Globus pallidus (tissue), 1 donor: ENCODE results near the gene PTPRT.

Experiments
- DNase-seq: peaks from one replicate; pipeline ENCODE4 v3.0.0-alpha.2; 2015; ENCODE audit warnings: low spot score

The PTPRT gene

DNA sequence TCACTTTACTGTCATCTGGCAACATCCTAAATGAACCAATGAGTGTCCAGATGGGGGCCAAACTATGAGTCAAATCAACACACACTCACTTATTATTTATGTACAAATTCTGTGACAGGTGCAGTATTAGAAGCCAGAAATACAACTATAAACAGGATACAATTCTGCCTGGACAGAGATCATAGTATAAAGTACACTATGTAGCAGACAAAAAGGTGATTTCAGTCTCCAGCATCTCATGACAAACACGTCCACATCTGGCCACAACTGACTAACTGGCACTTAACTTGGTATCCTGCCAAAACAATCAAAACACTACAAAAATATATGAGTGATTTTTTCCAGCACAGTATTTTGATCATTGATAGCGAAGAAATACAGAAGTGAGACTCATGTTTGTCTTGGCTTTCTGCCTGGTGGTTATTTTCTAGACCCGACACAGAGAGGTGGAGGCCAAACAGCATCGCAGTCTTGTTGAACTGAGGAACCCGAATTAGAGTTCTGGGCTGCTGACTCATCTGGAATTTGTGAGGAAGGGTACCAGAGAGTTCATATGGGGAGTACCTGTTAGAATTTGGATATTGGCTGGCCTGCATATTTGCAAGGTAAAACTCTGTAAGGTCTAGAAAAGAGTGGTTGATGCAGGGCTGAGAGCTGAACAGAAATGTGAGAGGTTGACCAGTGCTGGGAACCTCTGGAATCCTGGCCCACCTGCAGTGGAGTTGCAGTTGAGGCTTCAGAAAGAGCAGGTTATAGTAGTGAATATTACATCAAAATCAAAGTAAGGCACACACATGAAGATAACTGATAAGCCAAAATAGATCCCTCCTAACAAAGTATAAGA, 475.2 kb downstream of the PTPRT start:
- DNase-seq = no peak

DNA sequence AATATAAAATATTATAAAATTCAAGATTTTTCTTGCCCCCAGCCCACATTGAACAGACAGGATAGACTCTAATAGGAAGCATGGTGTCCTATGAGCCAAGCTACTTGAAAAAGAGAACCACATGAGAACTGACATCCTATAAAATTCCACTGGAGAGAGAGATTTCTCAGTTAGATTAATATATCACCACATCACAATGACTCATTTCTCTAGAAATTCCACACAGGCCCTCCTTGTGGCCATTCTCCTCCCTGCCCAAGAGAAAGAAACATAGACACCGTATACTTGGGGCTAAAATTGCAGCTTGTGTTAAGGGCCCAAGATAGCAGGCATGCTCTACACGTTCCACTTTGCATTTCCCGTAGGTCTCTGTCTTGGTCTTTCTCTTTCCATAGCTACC, 481.4 kb downstream of the PTPRT start:
- DNase-seq = no peak

DNA sequence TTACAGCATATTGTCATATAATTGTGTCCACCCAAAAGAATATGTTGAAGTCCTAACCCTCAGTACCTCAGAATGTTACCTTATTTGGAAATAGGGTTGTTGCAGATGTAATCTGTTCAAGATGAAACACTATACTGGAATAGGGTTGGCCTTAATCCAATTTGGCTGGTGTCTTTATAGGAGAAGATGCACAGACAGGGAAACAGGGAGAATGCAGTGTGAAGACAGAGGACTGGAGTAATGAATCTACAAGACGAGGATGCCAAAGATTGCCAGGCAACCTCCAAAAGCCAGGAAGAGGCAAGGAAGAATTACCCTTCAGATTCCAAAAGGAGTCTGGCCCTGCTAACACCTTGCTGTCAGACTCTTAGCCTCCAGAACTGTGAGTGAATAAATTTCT, 482.9 kb downstream of the PTPRT start:
- DNase-seq = no peak

DNA sequence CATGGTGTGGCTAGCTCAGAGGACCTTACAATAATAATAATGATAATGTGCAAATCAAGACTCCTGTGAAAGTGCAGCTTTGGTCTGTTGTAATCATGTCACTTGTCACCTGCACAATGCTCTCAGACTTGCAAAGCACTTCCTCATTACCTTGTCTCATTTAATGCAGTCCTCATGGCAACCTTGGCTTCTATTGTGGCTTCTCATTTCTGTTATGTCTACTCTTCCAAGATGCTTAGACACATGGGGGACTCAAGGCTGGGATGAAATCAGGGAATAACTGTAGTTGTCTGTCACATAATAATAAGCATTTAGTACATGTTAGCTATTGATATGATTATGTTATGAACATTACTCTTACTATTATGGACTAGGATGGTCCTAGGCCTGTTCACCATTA, 484.2 kb downstream of the PTPRT start:
- DNase-seq = no peak

DNA sequence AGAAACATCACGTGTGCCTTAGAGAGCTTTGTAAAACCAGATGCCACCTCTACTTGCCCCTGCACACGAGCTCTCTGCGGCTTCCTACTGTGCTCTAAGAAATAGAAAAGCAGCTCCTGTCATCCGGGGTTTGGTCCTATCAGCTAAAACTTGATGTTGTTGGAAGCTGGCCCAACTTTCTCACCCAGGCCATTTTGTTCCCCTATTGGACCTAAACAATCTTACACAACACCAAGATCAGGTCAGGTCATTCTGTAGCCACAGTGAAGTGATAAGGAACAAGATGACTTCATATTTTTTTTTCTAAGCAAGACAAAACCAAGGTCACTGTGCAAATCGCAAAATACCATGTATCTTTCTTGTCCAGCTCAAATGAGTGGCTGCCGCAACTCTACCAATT, 486.0 kb downstream of the PTPRT start:
- DNase-seq = no peak

DNA sequence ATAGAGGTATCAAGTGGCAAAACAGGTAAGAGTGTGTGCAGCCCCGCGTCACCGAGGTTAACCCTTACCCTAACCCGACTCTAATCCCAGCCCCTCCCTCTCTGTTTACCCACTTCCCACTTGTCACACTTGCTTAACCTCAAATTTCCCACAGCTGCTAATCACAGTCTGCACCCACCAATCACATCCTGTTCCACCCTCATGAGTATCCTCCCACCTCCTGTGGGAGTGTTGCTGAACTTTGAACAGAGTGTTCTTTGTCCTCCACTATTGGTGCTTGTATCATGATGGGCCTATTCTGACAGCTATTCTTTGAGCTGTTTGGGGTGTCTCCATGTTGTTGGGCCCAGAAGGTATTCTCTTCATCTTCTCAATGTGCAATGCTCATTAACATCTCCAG, 487.8 kb downstream of the PTPRT start:
- DNase-seq = peak; percentile 24

DNA sequence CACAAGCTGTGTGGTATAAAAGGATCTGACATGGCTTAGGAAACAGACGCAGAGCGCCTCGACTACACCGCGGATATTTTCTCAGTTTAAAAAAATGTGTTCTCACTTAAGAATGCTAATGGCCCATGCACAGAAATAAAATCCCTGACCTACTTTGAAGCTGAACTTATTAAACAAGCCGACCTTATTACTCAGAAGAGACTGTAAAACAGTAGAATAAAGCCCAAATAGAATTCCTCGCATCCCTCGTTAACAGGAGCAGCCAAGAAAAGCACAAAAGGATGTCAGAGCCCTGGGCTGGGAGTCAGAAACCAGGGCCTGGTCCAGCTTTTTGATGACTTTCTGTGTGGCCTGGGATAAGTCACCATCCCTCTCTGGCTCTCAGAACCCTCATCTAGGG, 489.3 kb downstream of the PTPRT start:
- no peak for DNase-seq

DNA sequence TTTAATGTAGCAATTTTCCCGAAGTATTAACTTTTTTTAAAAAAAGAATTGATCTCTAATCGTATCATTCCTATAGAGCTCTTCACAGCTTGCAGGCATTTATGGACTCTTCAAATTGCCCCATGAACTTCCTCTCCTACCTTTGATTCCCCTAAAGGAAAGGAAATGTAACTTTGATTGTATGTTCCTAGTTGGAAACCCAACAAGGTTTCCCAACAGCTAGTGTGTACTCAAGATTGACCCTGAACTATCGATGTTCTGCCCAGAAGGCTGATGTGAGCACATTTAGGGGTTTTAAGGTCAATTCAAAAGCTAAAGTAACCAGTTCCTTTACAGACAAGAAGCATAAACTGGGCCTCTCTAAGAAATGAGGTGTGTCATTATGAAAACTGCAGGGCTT, 491.7 kb downstream of the PTPRT start:
- no peak for DNase-seq

DNA sequence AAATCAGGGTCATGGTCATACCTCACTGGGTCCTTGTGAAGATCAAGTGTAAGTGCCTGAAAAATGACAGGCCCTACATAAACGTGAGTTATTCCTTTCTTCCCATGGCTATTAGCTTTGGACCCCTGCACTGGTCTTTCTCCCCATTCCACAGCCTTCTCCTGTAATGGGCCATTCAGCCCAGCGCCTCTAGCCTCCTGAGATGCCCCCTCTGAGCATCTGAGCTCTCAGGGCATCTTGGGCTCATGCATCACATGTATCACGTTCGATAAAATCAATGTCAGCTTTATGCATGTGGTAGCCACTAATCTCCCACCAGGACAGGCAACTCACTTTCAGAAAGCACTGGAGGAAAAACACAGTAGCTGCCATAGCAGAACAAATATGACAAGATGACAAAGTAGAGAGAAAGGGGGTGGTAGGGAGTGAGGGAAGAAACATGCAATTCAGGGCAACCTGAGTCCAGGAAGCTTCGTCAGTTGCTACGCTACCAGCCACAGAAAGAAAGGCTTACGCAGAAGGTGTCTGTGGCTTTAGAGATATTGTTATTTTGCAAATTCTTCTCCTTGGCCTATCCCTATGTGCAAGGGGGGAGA, 498.8 kb downstream of the PTPRT start:
- no peak for DNase-seq

DNA sequence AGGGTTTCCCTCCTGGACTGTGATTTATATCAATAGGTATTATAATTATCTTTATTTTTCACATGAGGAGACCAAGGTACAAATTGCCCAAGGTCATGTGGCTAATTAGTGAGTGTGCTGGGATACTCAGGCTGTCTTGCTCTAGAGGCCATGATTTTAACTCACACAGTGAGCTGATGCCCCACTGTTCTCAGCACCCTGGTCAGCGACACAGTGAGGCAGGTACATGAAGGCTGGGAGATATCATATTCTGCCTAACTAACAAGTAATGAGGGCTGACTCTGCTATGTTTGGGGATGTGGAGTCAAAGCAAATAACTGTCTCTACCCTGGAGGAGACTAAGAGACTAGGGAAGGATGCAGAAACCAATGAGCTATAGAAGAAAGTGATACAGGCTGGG, 501.1 kb downstream of the PTPRT start:
- DNase-seq = no peak

DNA sequence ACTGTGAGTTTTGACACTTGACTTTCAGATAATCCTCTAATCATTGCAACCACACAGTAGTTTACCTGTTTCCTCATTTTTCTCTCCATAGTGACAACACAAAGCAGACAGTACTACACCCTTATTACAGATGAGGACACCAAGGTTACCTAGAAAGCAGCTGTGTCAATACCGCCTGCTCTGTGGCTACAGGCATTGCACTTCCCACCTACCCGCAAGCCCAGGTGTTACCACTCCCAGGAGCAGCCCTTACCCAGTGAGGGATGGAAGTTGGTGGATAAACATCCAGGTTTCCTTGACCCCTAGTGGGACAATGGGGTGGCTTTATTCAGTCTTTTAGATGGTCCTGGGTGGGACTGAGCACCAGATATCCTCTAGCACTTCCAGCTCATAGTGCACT, 503.6 kb downstream of the PTPRT start:
- no peak for DNase-seq

DNA sequence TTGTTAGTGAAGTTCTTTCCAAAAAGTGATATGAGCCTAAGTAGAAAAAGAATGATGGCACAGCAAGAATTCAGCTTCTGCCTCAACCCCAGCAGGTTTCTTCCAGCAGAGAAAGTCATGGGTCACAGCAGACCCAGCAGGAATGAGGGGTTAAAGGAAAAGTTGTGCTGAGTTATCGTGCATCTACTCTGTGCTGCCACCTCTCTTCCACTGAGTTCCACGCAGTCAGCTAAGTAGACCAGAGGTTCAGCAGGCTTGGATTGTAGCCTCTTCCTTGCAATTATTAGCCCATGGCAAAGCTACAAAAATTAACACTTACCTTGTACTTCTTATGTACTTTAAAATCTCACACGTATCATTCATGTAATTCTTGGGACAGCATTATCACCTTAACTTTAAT, 510.8 kb downstream of the PTPRT start:
- no peak for DNase-seq

DNA sequence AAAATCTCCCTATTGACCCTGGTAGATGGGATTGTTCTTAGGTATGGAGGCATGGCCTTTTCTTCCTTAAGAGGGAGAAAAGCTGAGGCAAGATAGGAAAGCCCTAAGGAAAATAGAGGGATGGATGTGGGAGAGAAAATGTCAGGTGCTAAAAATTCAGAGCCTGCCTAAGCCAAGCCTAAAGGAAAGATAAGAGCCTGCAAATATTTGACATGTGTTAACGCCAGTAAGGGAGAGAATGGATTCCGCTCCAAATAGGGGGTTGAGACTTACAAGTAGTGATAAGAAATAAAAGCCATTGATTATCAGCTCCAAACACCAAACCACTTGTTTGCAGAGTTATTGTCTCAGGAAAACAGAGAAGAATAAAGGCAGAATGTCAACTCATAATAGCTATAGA, 533.6 kb downstream of the PTPRT start:
- DNase-seq = no peak

DNA sequence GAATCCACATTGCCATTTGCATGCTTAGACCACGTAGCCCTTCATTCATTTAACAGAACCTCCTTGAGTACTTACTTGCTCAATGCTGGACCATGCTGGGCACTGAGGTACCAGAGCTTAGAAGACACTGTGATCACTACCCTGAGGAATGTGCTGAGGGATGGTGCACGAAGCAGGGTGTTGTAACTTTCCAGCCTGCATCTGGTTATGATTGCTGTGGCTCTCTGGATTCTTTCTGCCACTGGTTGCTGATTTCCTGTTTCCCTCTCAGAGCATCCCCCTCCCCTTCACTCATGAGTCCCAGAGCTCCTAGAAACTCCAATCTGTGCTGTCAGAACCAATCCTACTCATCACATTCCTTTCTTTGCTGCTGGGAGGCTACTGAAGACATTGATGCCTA, 537.4 kb downstream of the PTPRT start:
- no peak for DNase-seq

DNA sequence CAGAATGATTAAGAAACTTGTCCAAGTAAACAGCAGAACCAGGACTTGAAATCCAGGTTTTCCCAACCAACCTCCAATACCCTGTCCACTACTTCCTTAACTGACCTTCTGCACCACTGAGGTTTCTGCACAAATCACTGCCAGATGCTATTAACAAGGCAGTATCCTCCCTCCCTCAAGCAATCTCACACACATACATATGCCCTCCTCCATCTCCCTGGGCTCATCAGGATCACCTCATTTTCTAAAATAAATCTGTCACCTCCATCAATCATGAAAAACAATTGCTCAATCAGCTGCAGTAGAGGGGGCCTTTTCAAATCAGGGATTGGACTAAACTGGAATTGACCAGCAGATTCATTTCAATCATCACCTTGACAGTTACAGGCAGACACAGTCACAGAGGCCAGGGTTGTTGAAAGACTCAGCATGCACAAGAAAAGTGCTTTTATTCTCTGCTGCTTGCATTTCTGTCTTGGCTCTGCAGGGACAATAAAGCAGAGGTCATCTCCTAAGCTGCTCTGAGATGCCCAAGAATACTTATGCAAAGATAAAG, 539.4 kb downstream of the PTPRT start:
- DNase-seq = no peak

DNA sequence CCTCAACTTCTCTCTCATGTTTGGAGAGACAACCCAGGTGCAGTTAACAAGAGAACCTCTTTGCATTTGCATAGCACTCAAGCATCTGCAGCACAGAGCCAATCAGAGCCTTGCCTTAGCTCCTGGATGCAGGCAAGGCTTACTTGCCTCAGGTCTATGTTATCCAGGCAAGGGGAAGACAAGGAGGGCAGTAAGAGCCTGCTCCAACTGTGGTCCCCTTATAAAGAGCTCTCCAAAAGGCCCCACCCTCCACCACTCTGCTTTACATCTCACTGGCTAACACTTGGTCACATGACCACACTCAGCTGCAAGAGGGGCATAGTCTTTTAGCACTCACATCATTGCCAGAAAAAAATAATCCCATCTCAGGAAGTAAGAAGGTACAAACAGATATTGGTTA, 540.0 kb downstream of the PTPRT start:
- no peak for DNase-seq

DNA sequence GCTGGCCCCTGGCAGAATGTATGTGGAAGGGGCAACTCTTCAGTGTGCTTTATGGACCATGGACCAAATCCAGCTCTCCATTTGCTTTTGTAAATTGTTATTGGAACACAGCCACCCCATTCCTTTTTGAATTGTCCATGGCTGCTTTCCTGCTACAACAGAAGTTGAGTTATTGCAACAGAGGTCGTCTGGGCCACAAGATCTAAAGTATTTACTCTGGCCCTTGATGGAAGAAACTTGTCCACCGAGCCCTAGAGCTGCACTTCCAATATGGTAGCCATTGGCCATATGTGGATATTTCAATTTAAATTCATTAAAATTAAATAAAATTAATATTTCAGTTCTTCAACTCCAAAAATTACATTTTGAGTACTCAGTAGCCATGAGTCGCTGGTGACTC, 543.5 kb downstream of the PTPRT start:
- DNase-seq = no peak

DNA sequence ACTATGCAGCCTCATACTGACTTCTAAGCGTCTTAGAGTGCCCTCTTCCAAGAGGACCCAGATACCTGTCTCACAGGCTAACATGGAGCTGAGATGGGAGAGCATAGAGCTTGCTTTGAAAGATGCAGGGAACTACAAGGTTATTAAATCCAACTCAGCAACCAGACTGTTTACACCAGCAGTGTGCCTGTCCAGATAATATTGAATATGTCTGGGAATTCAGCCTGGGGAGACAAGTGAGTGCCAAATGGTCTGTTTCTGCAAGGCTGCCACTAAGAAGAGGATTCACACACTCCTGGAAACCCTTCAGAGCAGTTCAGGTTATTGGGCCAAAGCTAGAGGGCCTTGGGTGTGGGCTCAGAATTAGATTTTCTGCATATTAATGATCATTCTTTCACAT, 547.8 kb downstream of the PTPRT start:
- DNase-seq = no peak

DNA sequence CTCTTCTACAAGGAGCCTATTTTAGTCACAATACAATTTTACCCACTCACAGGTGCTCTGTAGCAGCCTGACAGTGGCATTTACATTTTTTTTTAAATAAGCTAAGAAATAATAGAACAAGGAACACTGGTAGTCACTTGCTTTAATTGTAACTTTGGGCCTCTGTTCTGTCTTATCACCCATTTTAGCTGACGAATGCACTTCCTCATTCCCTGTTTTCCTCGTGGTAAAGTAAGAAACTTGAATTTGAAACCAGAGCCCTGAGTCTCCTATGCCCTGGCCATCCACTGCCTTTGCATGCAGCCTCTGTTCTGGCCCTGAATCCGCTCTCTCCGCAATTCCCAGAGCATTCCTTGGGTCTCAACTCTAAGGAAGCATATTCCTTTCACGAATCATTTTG, 550.6 kb downstream of the PTPRT start:
- no peak for DNase-seq

DNA sequence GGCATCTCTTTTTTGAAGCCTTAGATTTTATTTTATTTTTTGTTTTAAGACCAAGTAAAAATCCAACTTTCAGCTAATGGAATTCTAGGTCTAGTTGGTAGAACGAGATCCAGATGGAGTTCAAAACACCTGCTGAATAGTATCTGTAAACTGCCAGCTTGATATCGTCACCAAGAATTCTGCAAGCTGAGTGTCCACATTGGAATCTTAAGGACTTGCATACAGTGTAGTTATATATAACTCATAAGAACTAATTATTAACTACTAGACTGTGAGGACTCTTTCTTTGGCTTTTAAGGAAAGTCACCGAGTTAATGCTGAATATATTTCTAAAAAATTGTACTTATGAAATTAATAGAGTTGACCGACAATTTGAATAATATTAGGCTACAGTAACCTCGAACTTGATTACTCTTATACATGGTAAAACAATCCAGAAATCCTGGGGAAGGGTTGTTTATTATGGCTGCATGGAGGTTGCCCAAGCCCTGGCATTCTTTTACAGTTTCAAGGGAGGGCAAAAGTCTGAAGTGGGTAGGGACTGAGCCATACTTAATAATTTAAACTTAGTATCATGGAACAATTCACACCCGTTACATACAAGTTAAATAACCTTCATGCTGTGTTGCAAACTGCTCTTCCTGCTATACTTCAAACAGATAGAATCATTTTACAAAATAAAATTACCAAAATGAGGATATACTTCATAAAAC, 553.9 kb downstream of the PTPRT start:
- no peak for DNase-seq

DNA sequence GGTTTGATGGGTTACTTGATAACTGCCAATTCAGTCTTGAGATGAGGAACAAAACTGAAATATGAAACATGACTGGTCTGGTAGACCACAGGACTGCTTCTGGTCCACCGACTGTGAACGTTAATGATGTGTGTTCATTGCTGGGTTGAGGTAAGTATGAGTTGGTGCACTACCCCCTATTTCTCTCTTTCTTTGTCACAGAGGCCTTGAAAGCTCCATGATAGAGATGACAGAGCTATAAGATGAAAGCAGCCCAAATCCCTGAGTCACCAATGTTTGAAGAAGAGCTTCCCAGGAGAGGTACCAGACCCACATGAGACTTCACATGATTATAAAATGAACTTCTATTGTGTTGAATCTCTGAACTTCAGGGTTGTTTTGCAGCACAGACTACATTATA, 555.5 kb downstream of the PTPRT start:
- no peak for DNase-seq

DNA sequence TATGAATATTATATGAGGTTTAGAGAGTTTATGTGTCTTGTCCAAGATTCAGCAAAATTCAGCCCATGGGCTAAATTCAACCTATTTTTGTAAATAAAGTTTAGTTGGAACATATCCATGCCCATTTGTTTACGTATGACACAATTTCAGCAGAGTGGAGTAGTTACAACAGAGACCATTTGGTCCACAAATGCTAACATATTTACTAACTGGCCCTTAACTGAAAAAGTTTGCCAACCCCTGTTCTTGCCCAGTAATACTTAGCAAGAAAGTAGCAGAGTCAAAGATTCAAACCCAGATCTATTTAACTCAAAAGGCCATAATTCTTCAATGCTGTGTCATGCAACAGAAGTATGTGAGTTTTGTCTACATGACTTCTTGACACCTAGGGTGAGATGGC, 561.0 kb downstream of the PTPRT start:
- no peak for DNase-seq

DNA sequence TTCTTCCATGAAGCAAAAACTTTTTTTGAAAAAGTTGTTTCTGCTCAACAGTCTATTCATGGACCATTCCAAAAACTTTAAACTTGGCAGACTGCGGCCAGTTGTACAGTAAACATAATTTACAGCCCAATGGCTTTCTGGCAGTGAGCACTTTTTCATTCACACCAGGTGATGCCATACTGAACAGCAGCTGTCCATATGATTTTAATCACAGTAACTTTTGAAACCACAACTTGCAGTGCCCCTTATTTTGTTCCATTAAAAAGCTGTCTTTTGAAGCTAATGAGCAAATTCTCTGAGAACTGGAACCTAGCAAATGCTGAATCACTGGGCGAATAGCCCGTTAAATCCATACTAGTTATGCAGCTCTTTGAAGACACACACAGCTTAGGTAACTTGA, 576.6 kb downstream of the PTPRT start:
- no peak for DNase-seq
